Epithelial cell of proximal tubule (primary cell): Measurements from ENCODE around the gene UGT8. TPM values are rescaled to one million over a fixed set of nuclear protein-coding genes. Genes with fewer than 3 reads are reported as not detected.
"Not testable (repeated sequence)": the region's sequence is repeated elsewhere in the genome, so short reads cannot be mapped to it uniquely, and the experiment has no call there.

Experiments
- DNase-seq: peaks from one replicate; pipeline ENCODE4 v3.0.0-alpha.2; 2011; ENCODE audit warnings: low read depth
- H3K4me3 ChIP-seq: 2 replicates; pipeline ENCODE4 v1.5.1; 2011; ENCODE audit warnings: low read depth, mild to moderate bottlenecking, low read length
- CTCF ChIP-seq: conservative IDR thresholded peaks from 2 replicates; pipeline ENCODE4 v1.5.1; 2012; ENCODE audit warnings: low read depth, mild to moderate bottlenecking, low read length
- total RNA-seq: library from RNA; depleted of rRNA; stranded (reverse); fragments of >200 nt; gene quantifications from 2 replicates; pipeline ENCODE4 v1.2.3, GENCODE V29; 2015

UGT8 gene
- total RNA-seq, 1 donor from 2014 or later: 11.6 TPM

DNA sequence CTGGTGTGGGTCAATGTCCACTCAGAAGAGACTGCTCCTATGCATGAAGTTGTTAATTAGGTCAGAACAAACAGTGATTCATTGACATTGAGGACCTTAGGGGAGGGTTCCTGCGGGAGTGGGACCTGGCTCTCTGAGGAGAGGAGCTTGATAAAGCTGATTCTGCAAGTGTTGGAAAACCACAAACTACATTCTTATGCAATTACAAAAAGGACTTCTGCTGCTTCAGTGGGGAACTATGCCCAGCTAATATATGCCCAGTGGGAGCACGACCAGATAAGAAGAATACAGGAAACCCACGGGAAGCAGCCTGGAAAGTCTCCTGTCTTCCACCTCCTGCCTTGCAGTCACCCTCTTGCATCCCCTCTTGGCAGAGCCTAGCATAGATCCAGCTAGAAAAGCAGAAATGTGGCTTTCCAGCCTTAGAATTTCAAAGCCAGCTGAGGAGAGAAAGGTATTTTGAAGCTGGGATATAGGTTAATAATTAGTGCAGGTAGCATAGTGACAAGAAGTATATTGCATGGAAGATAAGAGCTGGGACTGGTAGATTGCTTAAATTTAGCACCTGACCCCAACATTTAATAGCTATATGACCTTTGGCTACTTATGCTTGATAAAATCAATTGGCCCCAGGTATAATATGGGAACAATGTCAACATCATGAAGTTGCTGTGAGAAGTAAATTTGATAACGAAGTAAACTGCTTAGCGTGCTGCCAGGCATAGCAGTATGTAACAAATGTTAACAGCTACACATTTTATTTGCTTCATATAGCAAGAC is 34.9 kb upstream of the UGT8 start:
- no peak for TF ChIP-seq CTCF
- H3K4me3 ChIP-seq: no peak overlapping the region
- peak; percentile 59 for DNase-seq

DNA sequence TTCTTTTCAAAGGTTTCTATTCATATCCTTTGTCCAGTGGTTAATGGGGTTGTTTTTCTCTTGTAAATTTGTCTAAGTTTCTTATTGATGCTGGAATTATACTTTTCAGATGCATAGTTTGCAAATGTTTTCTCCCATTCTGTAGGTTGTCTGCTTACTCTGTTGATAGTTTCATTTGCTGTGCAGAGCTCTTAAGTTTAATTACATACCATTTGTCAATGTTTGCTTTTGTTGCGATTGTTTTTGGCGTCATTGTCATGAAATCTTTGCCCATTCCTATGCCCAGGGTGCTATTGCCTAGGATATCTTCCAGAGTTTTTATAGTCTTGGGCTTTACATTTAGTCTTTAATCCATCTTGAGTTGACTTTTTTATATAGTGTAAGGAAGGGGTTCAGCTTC is 21.2 kb upstream of the UGT8 start:
- DNase-seq: no peak
- TF ChIP-seq CTCF: no peak
- no peak overlapping the region for H3K4me3 ChIP-seq

DNA sequence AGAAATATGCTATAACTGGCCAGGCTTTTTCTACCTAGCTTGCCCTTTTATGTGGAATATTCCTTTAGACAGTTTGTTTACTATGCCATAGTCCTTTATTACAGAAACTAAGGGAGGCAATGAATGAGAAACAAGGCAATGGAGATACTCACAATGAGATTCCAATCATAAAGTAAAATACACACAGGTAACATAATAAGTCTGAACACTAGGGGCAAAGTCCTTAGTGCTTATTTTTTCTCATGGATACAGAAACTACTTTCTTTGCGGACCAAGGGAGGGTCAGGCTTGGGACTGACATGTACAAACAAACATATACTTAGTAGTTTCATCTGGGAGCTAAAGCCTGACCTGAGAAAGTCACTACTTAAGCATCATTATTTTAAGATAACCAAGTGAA is 16.0 kb upstream of the UGT8 start:
- H3K4me3 ChIP-seq: no peak overlapping the region
- no peak for DNase-seq
- TF ChIP-seq CTCF: no peak

DNA sequence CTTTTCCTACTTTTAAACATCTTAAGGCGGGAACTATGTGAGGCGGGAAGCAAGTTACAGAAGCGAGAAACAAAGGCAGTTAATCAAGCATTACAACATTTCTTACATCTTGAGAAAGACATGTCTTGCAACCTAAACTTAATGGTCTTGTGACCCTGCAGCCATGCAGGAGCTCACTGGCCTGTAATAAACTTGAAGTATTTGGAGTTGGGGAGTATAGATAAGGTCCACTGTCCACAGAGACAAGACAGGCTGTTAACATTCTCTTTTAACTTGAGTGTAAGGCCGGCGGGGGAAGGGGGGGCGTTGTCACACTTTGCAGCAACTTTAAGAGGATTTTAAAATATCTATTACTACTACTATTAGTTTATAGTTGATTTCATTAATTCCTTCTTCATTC is 10.3 kb upstream of the UGT8 start:
- no peak for DNase-seq
- TF ChIP-seq CTCF: no peak
- no peak overlapping the region for H3K4me3 ChIP-seq

- not testable (repeated sequence) for H3K4me3 ChIP-seq, DNase-seq
Observed at GRCh38 chr4:114590360-114590759, 8.2 kb upstream of the UGT8 start.

- TF ChIP-seq CTCF: no peak
- no peak for DNase-seq
- H3K4me3 ChIP-seq: no peak overlapping the region
Observed at GRCh38 chr4:114593526-114593925, 5.1 kb upstream of the UGT8 start.

GRCh38 chr4:114595207-114595606 is 3.4 kb upstream of the UGT8 start:
- no peak for DNase-seq
- no peak for TF ChIP-seq CTCF
- H3K4me3 ChIP-seq: no peak overlapping the region
